Common myeloid progenitor, CD34-positive (primary cell): ENCODE results near the gene MGST2.
A peak's percentile ranks its signal among the peaks of the same experiment; 100 is the strongest.
"Not testable (repeated sequence)": the region's sequence is repeated elsewhere in the genome, so short reads cannot be mapped to it uniquely, and the experiment has no call there.

Experiments
- CTCF ChIA-PET: fragments of 350-600 bp; sonication (Branson Sonifier 250); formaldehyde crosslinking; loops from one replicate; lab custom pipeline; 2021; ENCODE audit warnings: antibody characterized with exemption; lab: Charles Lee
- POLR2A ChIA-PET: fragments of 350-600 bp; sonication (Branson Sonifier 250); formaldehyde crosslinking; loops from one replicate; lab custom pipeline; 2021; ENCODE audit warnings: antibody characterized with exemption; lab: Charles Lee
- DNase-seq, 3 donors: peaks; one replicate each; pipeline versions ENCODE4 v3.0.0 to v3.0.0-alpha.2; 2013
- H3K27ac ChIP-seq, 2 experiments: 1 replicate in 1 of 2; 2 replicates in 1 of 2; pipeline ENCODE4 v1.7.0; 2013; ENCODE audit warnings: inconsistent platforms in 2 of 2, low read length in 2 of 2, mild to moderate bottlenecking in 2 of 2, low read depth in 1 of 2, moderate library complexity in 1 of 2; ENCODE audit not compliant: severe bottlenecking in 2 of 2, insufficient read depth in 1 of 2, poor library complexity in 1 of 2
- H3K27me3 ChIP-seq, 5 experiments: replicated peaks in 2 of 5; 1 replicate in 3 of 5; 2 replicates in 2 of 5; pipeline versions ENCODE4 v1.6.1 to v1.7.0; 2013; ENCODE audit warnings: low read length in 4 of 5, mild to moderate bottlenecking in 2 of 5, moderate library complexity in 2 of 5, inconsistent platforms in 1 of 5; ENCODE audit not compliant: insufficient read depth in 5 of 5, control insufficient read depth in 4 of 5
- H3K36me3 ChIP-seq, 4 experiments: 1 replicate in 2 of 4; 2 replicates in 2 of 4; pipeline versions ENCODE4 v1.6.1 to v1.7.0; 2013; ENCODE audit warnings: low read length in 3 of 4, control low read depth in 1 of 4, mild to moderate bottlenecking in 1 of 4; ENCODE audit not compliant: control insufficient read depth in 4 of 4, insufficient read depth in 4 of 4
- H3K4me1 ChIP-seq, 4 experiments: 1 replicate in 3 of 4; 2 replicates in 1 of 4; pipeline versions ENCODE4 v1.6.1 to v1.7.1; 2013; ENCODE audit warnings: low read length in 3 of 4, mild to moderate bottlenecking in 3 of 4, control low read depth in 1 of 4, inconsistent platforms in 1 of 4, moderate library complexity in 1 of 4; ENCODE audit not compliant: control insufficient read depth in 4 of 4, insufficient read depth in 4 of 4; ENCODE audit errors: control extremely low read depth in 1 of 4
- H3K4me3 ChIP-seq, 7 experiments: 1 replicate in 4 of 7; 2 replicates in 3 of 7; pipeline versions ENCODE4 v1.5.1 to v1.7.0; 2013; ENCODE audit warnings: mild to moderate bottlenecking in 7 of 7, low read length in 6 of 7, moderate library complexity in 6 of 7, inconsistent platforms in 2 of 7, low read depth in 2 of 7, control low read depth in 1 of 7; ENCODE audit not compliant: insufficient read depth in 4 of 7, control insufficient read depth in 1 of 7; ENCODE audit errors: extremely low read depth in 1 of 7
- H3K9me3 ChIP-seq, 5 experiments: 1 replicate in 4 of 5; 2 replicates in 1 of 5; pipeline versions ENCODE4 v1.6.1 to v1.7.1; 2013; ENCODE audit warnings: low read length in 4 of 5, mild to moderate bottlenecking in 2 of 5, inconsistent platforms in 1 of 5, low read depth in 1 of 5, moderate library complexity in 1 of 5; ENCODE audit not compliant: control insufficient read depth in 4 of 5, insufficient read depth in 2 of 5; ENCODE audit errors: control extremely low read depth in 1 of 5
- WGBS: methylation state at CpG from one replicate; pipeline ENCODE4 v1.1.5; 2013; ENCODE audit not compliant: insufficient coverage; 5-methylcytosine and 5-hydroxymethylcytosine counted together

The MGST2 gene

DNA sequence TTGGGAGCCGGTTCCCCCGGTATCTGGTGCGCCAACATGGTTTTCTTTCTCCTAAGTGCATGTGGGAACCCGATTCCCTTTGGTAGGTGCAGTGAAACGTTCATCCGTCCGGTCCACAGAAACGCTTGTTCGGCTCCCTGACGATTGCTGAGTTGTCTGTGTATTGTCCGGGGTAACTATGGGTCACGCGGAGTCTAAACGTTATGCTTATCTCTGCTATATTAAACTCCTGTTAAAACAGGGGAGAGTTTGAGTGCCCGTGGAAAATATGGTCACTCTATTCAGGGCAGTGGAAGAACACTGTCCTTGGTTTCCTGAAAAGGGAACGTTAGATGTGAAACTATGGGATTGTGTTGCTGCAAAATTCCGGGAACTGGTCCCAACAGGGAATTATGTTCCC lies 32.4 kb upstream of the MGST2 start:
- Histone ChIP-seq H3K9me3 (peaks cover 0 to 6% (median 0%) of the 10 kb centered on the region in 5 experiments), H3K27me3 (no peaks in the 10 kb centered on the region), H3K4me1 (no peaks in the 10 kb centered on the region), H3K4me3 (no peak overlapping the region), H3K27ac (no peak overlapping the region), H3K36me3 (no peaks in the 10 kb centered on the region)
- no peak for DNase-seq
- ChIA-PET POLR2A (no interaction called here), CTCF (no interaction called here)
- 94% methylated on average over 17 of the region's 17 CpGs for WGBS

DNA sequence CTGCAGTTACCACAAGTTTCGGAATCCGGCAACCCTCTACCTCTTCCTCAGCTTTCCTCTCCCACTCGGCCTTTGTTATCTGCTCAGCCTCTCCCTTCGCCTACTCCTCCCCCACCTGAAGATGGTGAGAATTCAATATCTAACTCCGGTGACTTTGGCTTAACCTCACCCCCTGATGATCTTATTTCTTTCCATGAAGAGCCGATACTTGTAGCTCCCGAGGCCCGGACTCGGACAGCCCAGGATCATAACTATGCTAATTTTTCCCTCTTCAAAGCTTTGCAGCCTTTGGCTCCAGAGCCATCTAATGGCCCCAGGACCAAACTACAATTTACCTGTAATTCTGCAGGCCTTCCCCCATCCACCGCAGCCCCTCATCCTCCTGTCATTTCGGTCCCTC lies 32.0 kb upstream of the MGST2 start:
- ChIA-PET CTCF (interaction anchor here (1.3 to 1.4 kb wide), 2 partner anchors 16 to 17 kb away, joined by 3 to 4 read pairs; no protein-coding TSS in a partner anchor), POLR2A (no interaction called here)
- Histone ChIP-seq H3K4me1 (no peaks in the 10 kb centered on the region), H3K27ac (no peak overlapping the region), H3K36me3 (no peaks in the 10 kb centered on the region), H3K9me3 (peaks cover 0 to 10% (median 4%) of the 10 kb centered on the region in 5 experiments), H3K27me3 (no peaks in the 10 kb centered on the region), H3K4me3 (no peak overlapping the region)
- DNase-seq = no peak
- WGBS = 76% methylated on average over 11 of the region's 11 CpGs

DNA sequence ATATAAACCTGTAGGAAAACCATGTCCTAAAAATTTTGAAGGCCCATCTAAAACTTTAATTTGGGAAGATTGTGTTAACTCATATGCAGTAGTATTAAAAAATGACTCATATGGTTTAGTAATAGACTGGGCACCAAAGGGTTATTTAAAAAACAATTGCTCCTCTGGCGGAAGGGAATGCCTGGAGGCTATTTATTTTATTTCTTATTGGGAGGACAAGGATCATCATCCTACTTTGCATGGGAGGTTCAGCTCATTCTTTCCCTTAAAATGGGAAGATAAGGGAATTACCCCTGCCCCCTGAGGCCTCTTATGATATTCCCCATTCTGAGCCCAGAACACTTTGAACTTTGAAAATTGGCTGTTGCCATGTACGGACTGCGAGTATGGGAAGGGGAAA lies 29.7 kb upstream of the MGST2 start:
- no peaks in the 10 kb centered on the region for H3K4me1 ChIP-seq
- CTCF ChIA-PET = interaction anchor here (1.7 to 3.3 kb wide), 3 partner anchors 10 to 33 kb away, joined by 4 to 13 read pairs (median 4); no protein-coding TSS in a partner anchor
- POLR2A ChIA-PET = no interaction called here
- no peak for DNase-seq
- 100% methylated on average over 2 of the region's 3 CpGs for WGBS
- no peak overlapping the region for H3K27ac ChIP-seq
- peaks cover 0 to 23% (median 9%) of the 10 kb centered on the region in 5 experiments for H3K9me3 ChIP-seq
- H3K27me3 ChIP-seq = no peaks in the 10 kb centered on the region
- H3K4me3 ChIP-seq = no peak overlapping the region
- H3K36me3 ChIP-seq = no peaks in the 10 kb centered on the region

DNA sequence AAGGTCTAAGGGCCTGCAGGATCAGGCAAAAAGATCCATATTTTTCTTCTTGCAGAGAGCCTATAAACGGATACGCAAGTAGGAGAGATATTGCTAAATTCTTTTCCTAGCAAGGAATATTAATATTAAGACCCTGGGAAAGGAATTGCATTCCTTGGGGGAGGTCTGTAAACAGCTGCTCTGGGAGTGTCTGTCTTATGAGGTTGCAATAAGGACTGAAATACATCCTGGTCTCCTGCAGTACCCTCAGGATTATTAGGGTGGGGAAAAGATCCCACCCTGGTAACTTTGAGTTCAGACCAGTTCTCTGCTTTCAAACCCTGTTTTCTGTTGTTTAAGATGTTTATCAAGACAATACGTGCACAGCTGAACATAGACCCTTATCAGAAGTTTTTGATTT lies 27.3 kb upstream of the MGST2 start:
- CTCF ChIA-PET = interaction anchor here (1.2 to 4.0 kb wide), 4 partner anchors 13 to 51 kb away, joined by 3 to 14 read pairs (median 6); no protein-coding TSS in a partner anchor
- WGBS = 90% methylated on average over 3 of the region's 3 CpGs

DNA sequence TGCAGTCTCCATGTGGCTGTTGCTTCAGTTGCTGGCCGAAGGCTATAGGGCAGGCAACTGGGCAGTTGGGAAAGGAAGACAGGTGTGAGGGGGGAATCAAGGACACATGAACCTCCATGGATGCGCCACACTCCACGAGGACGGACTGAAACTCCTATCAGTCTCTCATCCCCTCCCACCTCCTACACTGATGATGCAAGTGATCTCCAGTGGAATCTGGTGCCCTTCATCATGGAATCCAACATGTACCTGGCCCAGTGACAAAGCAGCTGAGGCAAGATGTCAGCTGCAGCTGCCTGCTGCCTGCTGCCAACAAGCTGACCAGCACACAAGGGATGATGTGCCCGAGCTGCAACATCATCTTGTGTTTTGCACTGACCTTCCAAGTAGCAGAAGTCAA lies 26.0 kb upstream of the MGST2 start:
- Histone ChIP-seq H3K9me3 (peaks cover 0 to 23% (median 9%) of the 10 kb centered on the region in 5 experiments), H3K27ac (no peak overlapping the region), H3K4me3 (no peak overlapping the region), H3K4me1 (no peaks in the 10 kb centered on the region), H3K36me3 (no peaks in the 10 kb centered on the region), H3K27me3 (no peaks in the 10 kb centered on the region)
- DNase-seq = no peak
- WGBS = 100% methylated on average over 4 of the region's 5 CpGs
- ChIA-PET CTCF (interaction anchor here (1.2 to 4.0 kb wide), 5 partner anchors 12 to 52 kb away, joined by 3 to 14 read pairs (median 5); no protein-coding TSS in a partner anchor), POLR2A (no interaction called here)

More for the DNA sequence above, 27.3 kb upstream of the MGST2 start:
- H3K27ac ChIP-seq, H3K27me3 ChIP-seq, H3K36me3 ChIP-seq, POLR2A ChIA-PET, H3K4me3 ChIP-seq, H3K4me1 ChIP-seq: not testable (repeated sequence)
- peak in 1 of 3 donors; percentile 11 for DNase-seq
- peaks cover 0 to 23% (median 9%) of the 10 kb centered on the region in 5 experiments for H3K9me3 ChIP-seq

DNA sequence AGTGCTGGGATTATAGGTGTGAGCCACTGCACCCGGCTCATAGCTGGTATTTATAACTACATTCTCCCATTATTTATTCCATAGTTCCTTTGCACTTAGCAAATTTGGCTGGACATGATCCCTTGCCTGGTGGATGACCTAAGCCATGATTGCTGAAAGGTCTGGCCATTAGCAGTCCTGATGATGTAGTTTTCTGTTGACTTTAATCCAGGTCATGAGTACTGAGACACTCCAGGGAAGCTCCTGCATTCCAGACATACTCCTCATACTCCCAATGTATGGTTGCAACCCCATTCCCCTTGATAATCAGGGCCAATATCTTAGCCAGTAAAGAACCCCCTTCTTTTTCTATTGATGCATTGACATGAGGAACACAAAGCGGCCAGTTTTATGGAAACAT lies 24.4 kb upstream of the MGST2 start:
- ChIA-PET POLR2A (no interaction called here), CTCF (interaction anchor here (1.4 kb wide), 1 partner anchor 10 kb away, joined by 3 read pairs; no protein-coding TSS in a partner anchor)
- Histone ChIP-seq H3K36me3 (no peaks in the 10 kb centered on the region), H3K9me3 (peaks cover 0 to 23% (median 9%) of the 10 kb centered on the region in 5 experiments), H3K4me3 (no peak overlapping the region), H3K27ac (no peak overlapping the region), H3K27me3 (no peaks in the 10 kb centered on the region), H3K4me1 (no peaks in the 10 kb centered on the region)
- 80% methylated on average over 1 of the region's 2 CpGs for WGBS
- DNase-seq = no peak

DNA sequence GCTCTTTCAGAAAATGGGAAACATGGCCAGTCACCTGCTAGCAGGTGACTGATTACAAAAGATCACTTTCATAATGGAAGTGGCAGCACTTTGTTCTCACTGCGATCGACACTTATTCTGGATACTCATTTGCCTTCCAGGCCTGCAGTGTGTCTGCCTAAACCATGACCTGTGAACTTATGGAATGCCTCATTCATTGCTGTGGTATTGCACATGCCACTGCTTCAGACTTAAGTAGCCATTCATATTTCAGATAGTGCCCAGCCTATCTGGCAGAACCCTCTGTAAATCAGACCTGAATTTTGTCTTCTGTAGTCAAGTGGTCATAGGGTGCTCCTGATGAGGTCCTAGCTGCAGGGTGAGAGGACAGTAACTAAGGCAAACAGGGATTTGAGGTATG lies 23.3 kb upstream of the MGST2 start:
- POLR2A ChIA-PET = interaction anchor here (0.6 kb wide), 1 partner anchor 63 kb away, joined by 3 read pairs; no protein-coding TSS in a partner anchor
- H3K4me1 ChIP-seq = no peaks in the 10 kb centered on the region
- no peaks in the 10 kb centered on the region for H3K36me3 ChIP-seq
- H3K27me3 ChIP-seq = no peaks in the 10 kb centered on the region
- H3K9me3 ChIP-seq = peaks cover 0 to 21% (median 9%) of the 10 kb centered on the region in 5 experiments
- DNase-seq = no peak
- H3K4me3 ChIP-seq = no peak overlapping the region
- CTCF ChIA-PET = interaction anchor here (0.8 to 1.4 kb wide), 4 partner anchors 9 to 40 kb away, joined by 3 to 5 read pairs (median 3); no protein-coding TSS in a partner anchor
- no peak overlapping the region for H3K27ac ChIP-seq
- WGBS = 79% methylated on average over 2 of the region's 2 CpGs
